Astrocyte (in vitro differentiated cells and primary cell): Measurements from ENCODE around the gene TXLNG. TPM values are rescaled to one million over a fixed set of nuclear protein-coding genes. Genes with fewer than 3 reads are reported as not detected.

Experiments
- DNase-seq: peaks from one replicate; pipeline ENCODE4 v3.0.0-alpha.2; 2010; ENCODE audit warnings: low read depth
- FAIRE-seq: peaks from 2 replicates; lab custom pipeline; 2011; peaks lifted over from hg19 to GRCh38; lab: Jason Lieb, UNC
- H2AFZ ChIP-seq: 2 replicates; pipeline ENCODE4 v1.6.0; 2012; ENCODE audit warnings: low read depth, low read length, inconsistent platforms
- H3K27ac ChIP-seq: 2 replicates; pipeline ENCODE4 v1.5.1; 2011; ENCODE audit warnings: low read depth, low read length, inconsistent platforms
- H3K27me3 ChIP-seq: 2 replicates; pipeline ENCODE4 v1.6.0; 2011; ENCODE audit warnings: low read length, inconsistent platforms; ENCODE audit not compliant: insufficient read depth
- H3K36me3 ChIP-seq: 2 replicates; pipeline ENCODE4 v1.5.1; 2011; ENCODE audit warnings: low read length, inconsistent platforms; ENCODE audit not compliant: insufficient read depth
- H3K4me1 ChIP-seq: 2 replicates; pipeline ENCODE4 v1.5.1; 2011; ENCODE audit warnings: low read length, inconsistent platforms; ENCODE audit not compliant: insufficient read depth
- H3K4me2 ChIP-seq: 2 replicates; pipeline ENCODE4 v1.6.0; 2012; ENCODE audit warnings: low read length, inconsistent platforms
- H3K4me3 ChIP-seq: 2 replicates; pipeline ENCODE4 v1.5.1; 2011; ENCODE audit warnings: low read depth, mild to moderate bottlenecking, low read length, inconsistent platforms; ENCODE audit not compliant: insufficient read depth
- H3K79me2 ChIP-seq: 2 replicates; pipeline ENCODE4 v1.6.0; 2012; ENCODE audit warnings: mild to moderate bottlenecking, low read length, inconsistent platforms; ENCODE audit not compliant: insufficient read depth
- H3K9ac ChIP-seq: 2 replicates; pipeline ENCODE4 v1.6.0; 2012; ENCODE audit warnings: mild to moderate bottlenecking, low read length, inconsistent platforms
- H3K9me3 ChIP-seq: 2 replicates; pipeline ENCODE4 v1.5.1; 2012; ENCODE audit warnings: low read depth, mild to moderate bottlenecking, low read length, inconsistent platforms; ENCODE audit not compliant: insufficient read depth
- H4K20me1 ChIP-seq: 2 replicates; pipeline ENCODE4 v1.6.0; 2012; ENCODE audit warnings: low read length, inconsistent platforms; ENCODE audit not compliant: insufficient read depth
- H3K27ac Mint-ChIP-seq: one replicate; pipeline ENCODE4 v1.8.0; 2021; ENCODE audit warnings: mild to moderate bottlenecking, mixed read lengths; ENCODE audit not compliant: unreplicated experiment
- H3K27me3 Mint-ChIP-seq: one replicate; pipeline ENCODE4 v1.8.0; 2021; ENCODE audit warnings: low read depth, mixed read lengths; ENCODE audit not compliant: unreplicated experiment
- H3K36me3 Mint-ChIP-seq: one replicate; pipeline ENCODE4 v1.8.0; 2021; ENCODE audit warnings: low read depth, mixed read lengths; ENCODE audit not compliant: unreplicated experiment
- H3K4me1 Mint-ChIP-seq: one replicate; pipeline ENCODE4 v1.8.0; 2021; ENCODE audit warnings: low read depth, mixed read lengths; ENCODE audit not compliant: unreplicated experiment
- H3K4me3 Mint-ChIP-seq: one replicate; pipeline ENCODE4 v1.8.0; 2021; ENCODE audit warnings: mild to moderate bottlenecking, moderate library complexity, mixed read lengths; ENCODE audit not compliant: unreplicated experiment
- H3K9me3 Mint-ChIP-seq: one replicate; pipeline ENCODE4 v1.8.0; 2021; ENCODE audit warnings: mild to moderate bottlenecking, mixed read lengths; ENCODE audit not compliant: unreplicated experiment
- CTCF ChIP-seq: IDR thresholded peaks from 2 replicates; pipeline ENCODE4 v1.5.1; 2011; ENCODE audit warnings: low read depth, mild to moderate bottlenecking, inconsistent platforms, low read length, moderate library complexity; ENCODE audit not compliant: insufficient read depth
- EZH2 ChIP-seq: IDR thresholded peaks from 2 replicates; pipeline ENCODE4 v1.6.1; 2012; ENCODE audit warnings: mild to moderate bottlenecking, low read length, inconsistent platforms; ENCODE audit not compliant: insufficient read depth
- total RNA-seq: library from RNA; stranded (reverse); gene quantifications from 2 replicates; pipeline ENCODE4 v1.2.1, GENCODE V29; 2021

Gene TXLNG
- total RNA-seq, 1 donor from 2014 or later: 9.8 TPM

GRCh38 chrX:16873106-16873505 lies 86.8 kb downstream of the TXLNG start:
- Mint-ChIP-seq H3K4me1 (peaks cover 3% of the 10 kb centered on the region), H3K4me3 (no peak overlapping the region), H3K9me3 (no peaks in the 10 kb centered on the region), H3K36me3 (no peaks in the 10 kb centered on the region), H3K27me3 (no peaks in the 10 kb centered on the region), H3K27ac (no peak overlapping the region)
- no peak overlapping the region for H3K9ac ChIP-seq
- H3K27ac ChIP-seq: no peak overlapping the region
- H3K9me3 ChIP-seq: no peaks in the 10 kb centered on the region
- no peak overlapping the region for H3K4me2 ChIP-seq
- DNase-seq (no peak), FAIRE-seq (no peak)
- peaks cover 14% of the 10 kb centered on the region for H4K20me1 ChIP-seq
- TF ChIP-seq CTCF (no peak), EZH2 (no peak)
- no peak overlapping the region for H3K4me3 ChIP-seq
- H3K79me2 ChIP-seq: peaks cover 15% of the 10 kb centered on the region
- H3K36me3 ChIP-seq: no peaks in the 10 kb centered on the region
- peaks cover 8% of the 10 kb centered on the region for H3K4me1 ChIP-seq
- no peak overlapping the region for H2AFZ ChIP-seq
- H3K27me3 ChIP-seq: no peaks in the 10 kb centered on the region

- Mint-ChIP-seq H3K9me3 (no peaks in the 10 kb centered on the region), H3K27me3 (no peaks in the 10 kb centered on the region), H3K36me3 (no peaks in the 10 kb centered on the region), H3K4me3 (no peak overlapping the region), H3K27ac (no peak overlapping the region), H3K4me1 (peaks cover 3% of the 10 kb centered on the region)
- DNase-seq: no peak
- no peak for FAIRE-seq
- H3K27ac ChIP-seq: no peak overlapping the region
- H2AFZ ChIP-seq: no peak overlapping the region
- no peak overlapping the region for H3K4me3 ChIP-seq
- no peak for TF ChIP-seq CTCF
- no peak for TF ChIP-seq EZH2
- no peaks in the 10 kb centered on the region for H3K36me3 ChIP-seq
- no peaks in the 10 kb centered on the region for H3K79me2 ChIP-seq
- H3K4me1 ChIP-seq: peaks cover 4% of the 10 kb centered on the region
- no peak overlapping the region for H3K9ac ChIP-seq
- no peaks in the 10 kb centered on the region for H4K20me1 ChIP-seq
- H3K4me2 ChIP-seq: no peak overlapping the region
- no peaks in the 10 kb centered on the region for H3K9me3 ChIP-seq
- no peaks in the 10 kb centered on the region for H3K27me3 ChIP-seq
Observed at GRCh38 chrX:16874458-16875095, 88.3 kb downstream of the TXLNG start.

- FAIRE-seq (no peak), DNase-seq (no peak)
- Histone ChIP-seq H3K9ac (no peak overlapping the region), H3K79me2 (no peaks in the 10 kb centered on the region), H3K27ac (no peak overlapping the region), H3K36me3 (no peaks in the 10 kb centered on the region), H3K9me3 (no peaks in the 10 kb centered on the region), H2AFZ (no peak overlapping the region), H3K4me2 (no peak overlapping the region), H3K4me3 (no peak overlapping the region), H3K4me1 (no peaks in the 10 kb centered on the region), H3K27me3 (no peaks in the 10 kb centered on the region), H4K20me1 (no peaks in the 10 kb centered on the region)
- no peak overlapping the region for H3K4me3 Mint-ChIP-seq
- TF ChIP-seq CTCF (no peak), EZH2 (no peak)
- no peaks in the 10 kb centered on the region for H3K9me3 Mint-ChIP-seq
- H3K27me3 Mint-ChIP-seq: no peaks in the 10 kb centered on the region
- H3K4me1 Mint-ChIP-seq: peaks cover under 1% of the 10 kb centered on the region
- H3K27ac Mint-ChIP-seq: no peak overlapping the region
- H3K36me3 Mint-ChIP-seq: no peaks in the 10 kb centered on the region
Observed at GRCh38 chrX:16876696-16877095, 90.4 kb downstream of the TXLNG start.
